Right ventricle myocardium inferior (tissue), 1 donor: Measurements from ENCODE around the gene VEPH1. TPM values are rescaled to one million over a fixed set of nuclear protein-coding genes. Genes with fewer than 3 reads are reported as not detected.
"Not testable (repeated sequence)": the region's sequence is repeated elsewhere in the genome, so short reads cannot be mapped to it uniquely, and the experiment has no call there.

Source experiments
- ATAC-seq: fragments of 200-7000 bp; cut with Tn5 transposase; one replicate; pipeline ENCODE4 v1.9.1; 2020; ENCODE audit warnings: mild to moderate bottlenecking, moderate library complexity
- DNase-seq: peaks from one replicate; pipeline ENCODE4 v3.0.0; 2021; ENCODE audit errors: missing footprints
- intact Hi-C: fragments of 100-400 bp; cut with DNase I; formaldehyde crosslinking; loops from one replicate; pipeline ENCODE4 v1.11.0; 2022
- total RNA-seq: library from RNA; stranded (reverse); fragmentation: NEBNext Ultra II Directional; extraction: Animal tissue kit (Norgen Biotek cat#: 25700); gene quantifications from one replicate; pipeline ENCODE4 v1.2.1, GENCODE V29; 2021
- donor health status: DM: no; HTN: yes; CAD: no; lungs with severe emphysema.

The VEPH1 gene
- total RNA-seq, 1 donor from 2014 or later: 0.41 TPM

- ATAC-seq: no peak
- intact Hi-C loops: no loop called here
These were observed 167.8 kb downstream of the VEPH1 start for GRCh38 chr3:157335233-157336076.

GRCh38 chr3:157333551-157333991 is 169.6 kb downstream of the VEPH1 start:
- intact Hi-C loops: no loop called here
- DNase-seq (no peak), ATAC-seq (no peak)

More at GRCh38 chr3:157335233-157336076, 167.8 kb downstream of the VEPH1 start:
- DNase-seq: no peak

GRCh38 chr3:157330206-157330605 is 173.0 kb downstream of the VEPH1 start:
- DNase-seq (no peak), ATAC-seq (no peak)
- intact Hi-C loops: no loop called here

- intact Hi-C loops: no loop called here
- ATAC-seq (no peak), DNase-seq (no peak)
These were observed 173.7 kb downstream of the VEPH1 start for GRCh38 chr3:157329551-157329950.

- DNase-seq (no peak), ATAC-seq (no peak)
- intact Hi-C loops: no loop called here
These were observed 175.4 kb downstream of the VEPH1 start for GRCh38 chr3:157327837-157328236.

DNA sequence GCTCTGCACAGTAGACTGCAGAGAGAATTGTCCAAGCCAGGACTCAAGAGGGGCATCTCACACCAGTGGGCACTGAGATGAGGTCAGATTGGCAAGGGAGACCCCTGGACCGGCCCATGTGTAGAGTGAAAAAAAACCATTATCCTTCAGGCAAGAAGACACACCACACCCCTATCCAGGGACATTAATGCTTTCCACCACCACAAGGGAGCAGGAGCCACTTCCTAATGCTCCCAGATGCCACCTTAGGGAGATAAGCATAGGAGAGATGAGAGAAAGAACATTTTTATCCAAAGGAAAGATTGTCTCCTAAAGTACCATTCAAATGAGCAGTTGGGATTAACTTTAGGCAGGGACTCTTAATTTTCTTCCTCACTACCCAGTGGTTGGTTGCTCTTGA is 176.2 kb downstream of the VEPH1 start:
- ATAC-seq (no peak), DNase-seq (no peak)
- intact Hi-C loops: no loop called here

DNA sequence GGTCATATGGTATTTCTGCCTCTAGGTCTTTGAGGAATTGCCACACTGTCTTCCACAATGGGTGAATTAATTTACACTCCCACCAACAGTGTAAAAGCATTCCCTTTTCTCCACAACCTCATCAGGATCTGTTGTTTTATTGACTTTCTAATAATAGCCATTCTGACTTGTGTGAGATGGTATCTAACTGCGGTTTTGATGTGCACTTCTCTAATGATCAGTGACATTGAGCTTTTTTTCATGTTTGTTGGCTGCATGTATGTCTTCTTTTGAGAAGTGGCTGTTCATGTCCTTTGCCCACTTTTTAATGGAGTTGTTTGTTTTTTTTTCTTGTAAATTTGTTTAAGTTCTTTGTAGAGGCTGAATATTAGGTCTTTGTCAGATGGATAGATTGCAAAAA is 178.3 kb downstream of the VEPH1 start:
- ATAC-seq, intact Hi-C loops, DNase-seq: not testable (repeated sequence)

DNA sequence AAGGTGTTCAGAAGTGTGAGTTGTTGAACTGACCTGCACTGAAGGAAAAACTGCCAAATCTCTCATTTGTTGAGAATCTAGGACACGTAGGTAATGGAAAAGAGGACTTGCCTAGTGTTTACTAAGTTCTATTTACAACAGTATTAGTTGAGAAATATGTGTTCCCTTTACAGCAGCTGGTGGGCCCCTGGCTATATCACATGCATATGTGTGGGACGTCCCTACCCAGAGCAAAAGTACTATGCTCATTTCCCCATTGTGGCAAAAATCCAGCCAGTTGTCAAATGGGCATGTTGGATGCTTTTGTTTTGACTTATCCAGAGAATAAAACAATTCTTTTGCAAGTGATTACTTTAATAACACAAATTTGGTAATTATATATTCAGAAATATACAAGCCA is 179.9 kb downstream of the VEPH1 start:
- intact Hi-C loops: no loop called here
- ATAC-seq (no peak), DNase-seq (no peak)

- ATAC-seq (no peak), DNase-seq (no peak)
- intact Hi-C loops: no loop called here
These were observed 183.5 kb downstream of the VEPH1 start for GRCh38 chr3:157319672-157320071.

GRCh38 chr3:157318639-157319288 is 184.5 kb downstream of the VEPH1 start:
- no peak for DNase-seq
- intact Hi-C loops: no loop called here
- ATAC-seq: no peak

- DNase-seq: no peak
- intact Hi-C loops: no loop called here
- no peak for ATAC-seq
These were observed 185.3 kb downstream of the VEPH1 start for GRCh38 chr3:157317895-157318294.

DNA sequence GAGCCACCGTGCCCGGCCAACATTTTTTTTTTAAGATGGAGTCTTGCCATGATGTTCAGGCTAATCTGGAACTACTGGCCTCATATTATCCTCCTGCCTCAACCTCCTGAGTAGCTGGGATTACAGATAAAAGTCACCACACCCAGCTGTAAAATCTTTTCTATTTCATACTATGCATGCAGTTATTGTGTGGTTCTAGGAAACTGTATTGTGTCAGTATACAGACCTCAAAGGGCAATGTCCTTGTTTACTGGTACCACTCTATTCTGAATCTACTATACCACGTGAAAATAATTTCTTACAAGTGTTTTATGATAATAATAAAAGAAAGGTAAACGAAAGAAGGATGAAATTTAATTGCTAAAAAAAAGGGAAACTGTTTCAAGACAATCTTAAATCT is 190.0 kb downstream of the VEPH1 start:
- intact Hi-C loops: no loop called here
- DNase-seq (no peak), ATAC-seq (no peak)

DNA sequence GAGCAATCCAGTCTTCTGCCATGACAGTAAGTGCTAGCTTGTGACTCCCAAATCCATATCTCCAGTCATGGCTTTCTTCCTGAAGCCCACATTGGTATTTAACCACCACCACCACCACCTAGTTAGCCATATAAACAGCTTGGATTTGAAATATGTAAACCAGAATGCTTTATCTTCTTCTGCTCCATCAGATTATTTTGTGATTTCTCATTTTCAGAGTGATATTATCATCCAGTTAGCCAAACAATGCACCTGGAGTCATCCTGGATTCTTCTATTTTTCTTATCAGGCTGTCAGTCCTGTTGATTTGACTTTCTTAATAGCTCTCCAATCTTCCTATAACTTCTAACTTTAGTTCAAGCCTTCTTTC is 190.9 kb downstream of the VEPH1 start:
- intact Hi-C loops: no loop called here
- DNase-seq (no peak), ATAC-seq (no peak)

DNA sequence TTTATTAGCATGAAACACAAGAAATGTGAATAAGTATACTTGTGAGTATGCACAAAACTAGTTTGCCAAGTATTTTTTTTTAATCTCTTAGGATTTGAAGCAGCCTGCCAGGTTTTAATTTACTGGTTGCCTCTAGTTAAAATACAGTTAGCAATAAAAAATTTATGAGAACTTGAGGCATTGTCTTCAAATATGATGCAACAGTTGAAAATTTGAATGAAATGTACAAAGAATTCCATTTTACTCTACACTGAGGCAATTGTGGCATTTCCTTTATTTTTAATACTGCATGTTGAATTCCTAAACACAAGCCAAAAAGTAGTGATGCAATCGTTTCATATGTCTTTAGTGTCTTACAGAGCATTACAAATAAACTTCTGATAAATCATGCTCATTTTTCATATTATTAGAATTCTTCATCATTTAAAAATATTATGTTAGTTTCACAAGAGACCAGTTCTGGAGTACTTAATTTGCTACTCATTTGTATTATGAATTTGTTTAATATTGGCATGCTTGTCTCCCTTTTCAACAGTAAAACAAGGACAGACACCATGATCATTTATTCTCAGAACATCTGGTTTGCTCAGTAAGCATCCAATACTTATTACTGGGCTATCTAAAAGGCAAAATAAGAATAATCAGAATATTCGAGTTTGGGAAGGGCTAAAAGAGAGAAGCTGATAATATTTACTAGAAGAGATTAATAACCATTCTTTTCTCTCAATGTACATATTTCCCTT is 191.4 kb downstream of the VEPH1 start:
- DNase-seq (no peak), ATAC-seq (peak; percentile 42)
- intact Hi-C loops: no loop called here

DNA sequence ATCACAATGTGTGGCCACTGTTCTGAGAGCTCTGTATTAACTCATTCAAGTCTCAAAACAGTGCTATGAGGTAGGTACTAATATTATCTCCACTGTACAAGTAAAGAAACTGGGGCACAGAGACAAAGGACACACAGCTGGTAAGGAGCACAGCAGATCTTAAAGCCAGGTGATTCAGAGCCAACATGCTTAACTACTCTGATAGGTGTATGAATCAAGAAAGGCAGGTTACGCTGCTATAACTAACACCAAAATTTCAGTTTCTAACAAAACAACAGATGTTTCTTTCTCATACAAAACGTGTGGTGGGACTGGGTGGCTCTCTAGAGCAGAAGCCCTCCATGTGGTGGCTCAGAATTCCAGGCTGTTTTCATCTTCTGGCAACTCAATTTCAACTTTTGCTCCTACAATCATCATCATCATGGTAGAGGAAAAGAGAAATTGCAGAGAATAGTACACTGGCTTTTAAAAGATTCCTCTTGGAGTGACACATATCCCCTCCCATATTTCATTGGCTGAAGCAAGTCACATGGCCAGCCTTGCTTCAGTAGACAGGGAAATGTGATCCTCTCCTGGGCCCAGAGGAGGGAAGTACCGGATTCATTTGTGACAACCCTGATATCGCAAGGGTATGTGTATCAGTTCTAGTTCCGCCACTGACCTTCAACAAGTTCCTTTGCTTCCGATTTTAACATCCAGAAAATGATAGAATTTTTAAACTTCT is 192.7 kb downstream of the VEPH1 start:
- DNase-seq: no peak
- intact Hi-C loops: no loop called here
- no peak for ATAC-seq

DNA sequence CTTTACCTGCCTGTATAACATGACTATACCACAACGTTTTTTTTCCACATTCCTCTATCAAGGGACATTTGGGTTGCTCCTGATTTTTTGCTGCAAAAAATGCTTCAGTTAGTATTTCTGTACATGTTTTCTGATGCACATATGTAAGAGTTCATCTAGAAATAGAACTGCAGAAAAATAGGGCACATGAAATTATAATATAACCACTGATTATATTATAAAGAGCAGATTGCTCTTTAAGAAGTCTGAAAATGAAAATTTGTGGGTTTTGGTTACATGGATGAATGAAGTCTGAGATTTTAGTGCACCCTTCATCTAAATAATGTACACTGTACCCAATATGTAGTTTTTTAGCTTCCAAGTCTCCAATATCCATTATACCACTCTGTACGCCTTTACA is 196.7 kb downstream of the VEPH1 start:
- ATAC-seq: no peak

DNA sequence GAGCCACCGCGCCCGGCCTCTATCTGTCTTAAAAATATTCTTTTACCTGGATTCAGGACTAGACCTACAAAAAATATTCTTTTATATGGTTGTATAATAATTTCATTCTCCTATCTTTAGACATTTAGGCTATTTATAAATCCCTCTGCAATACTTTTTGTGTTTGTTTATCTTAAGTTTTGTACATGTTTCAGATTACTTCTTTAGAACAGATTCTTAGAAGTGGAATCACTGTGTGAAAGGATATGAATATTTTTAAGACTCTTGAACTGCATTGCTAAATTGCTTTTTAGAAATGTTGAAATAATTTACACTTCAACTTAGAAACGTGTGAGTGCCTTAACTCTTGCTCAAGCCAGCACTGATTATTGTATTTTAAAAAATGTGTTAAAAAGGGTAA is 197.8 kb downstream of the VEPH1 start:
- intact Hi-C loops: no loop called here
- DNase-seq (no peak), ATAC-seq (no peak)

More for the DNA sequence above, 196.7 kb downstream of the VEPH1 start:
- no peak for DNase-seq
- intact Hi-C loops: no loop called here

DNA sequence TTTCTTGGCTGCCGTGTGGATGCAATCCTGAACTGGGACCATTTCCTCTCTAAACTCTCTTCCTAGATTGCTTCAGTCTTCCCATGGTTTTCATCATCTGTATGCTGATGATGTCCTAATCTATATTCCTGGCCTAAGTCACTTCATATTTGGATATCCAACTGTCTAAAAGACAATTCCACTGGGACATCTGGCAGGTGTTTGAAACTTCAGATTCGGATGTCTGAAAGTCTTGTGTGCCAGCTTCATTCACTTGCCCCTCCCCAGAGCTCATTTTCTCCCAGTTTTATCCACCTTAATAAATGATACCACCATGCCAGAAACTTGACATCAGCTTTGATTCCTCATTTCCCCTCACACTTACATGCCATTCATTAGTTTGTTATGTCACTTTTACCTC is 201.5 kb downstream of the VEPH1 start:
- intact Hi-C loops: no loop called here
- DNase-seq (no peak), ATAC-seq (no peak)
